ENCODE measurements around the gene HM13. TPM values are rescaled to one million over a fixed set of nuclear protein-coding genes. Genes with fewer than 3 reads are reported as not detected.

Gene HM13
- total and polyA plus RNA-seq, 2 of the 13 experiments (the other 11 are each of a cell fraction or from before 2014, with no cell fraction given): 118 to 243 TPM

DNA sequence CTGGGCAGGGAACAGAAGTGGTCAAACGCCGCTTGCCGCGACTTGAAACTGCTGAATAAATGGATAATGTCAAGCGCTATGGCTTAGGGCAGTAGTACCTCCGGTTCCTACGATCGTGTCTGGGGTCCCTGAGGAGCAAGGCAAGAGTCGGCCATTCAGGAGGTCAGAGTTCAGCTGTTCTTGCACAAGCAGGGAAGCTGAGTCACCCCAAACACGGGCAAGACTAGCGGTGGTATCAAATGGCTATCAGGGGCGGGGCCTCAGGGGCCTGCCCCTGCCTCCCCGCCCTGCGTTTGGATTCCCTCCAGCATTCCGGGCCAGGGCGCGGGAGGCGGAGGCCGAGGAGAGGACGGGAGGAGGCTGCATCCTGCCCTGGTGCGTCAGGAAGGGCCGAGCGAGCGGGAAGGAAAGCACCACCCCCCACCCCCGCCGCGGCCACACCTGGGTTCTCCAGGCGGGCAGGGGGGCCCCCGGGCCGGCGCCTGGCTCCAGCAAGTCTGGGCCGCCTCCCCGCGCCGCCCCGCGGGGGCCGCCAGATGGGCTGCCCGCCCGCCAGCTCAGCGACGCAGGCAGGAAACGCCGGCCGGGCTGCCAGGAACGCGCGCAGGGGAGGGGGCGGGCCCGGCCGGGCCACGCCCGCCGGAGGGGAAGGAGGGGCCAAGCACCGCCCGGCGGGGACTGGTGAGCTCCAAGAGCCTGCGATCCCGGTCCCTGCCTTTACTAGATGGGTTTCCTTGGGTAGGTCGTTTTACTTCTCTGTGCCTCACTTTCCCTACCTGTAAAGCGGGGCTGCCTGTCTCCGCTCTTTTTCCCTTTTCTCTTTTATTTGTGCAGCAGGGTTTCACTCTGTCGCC lies 58.7 kb downstream of the HM13 start (continued):
- TF ChIP-seq, protein P1, sequence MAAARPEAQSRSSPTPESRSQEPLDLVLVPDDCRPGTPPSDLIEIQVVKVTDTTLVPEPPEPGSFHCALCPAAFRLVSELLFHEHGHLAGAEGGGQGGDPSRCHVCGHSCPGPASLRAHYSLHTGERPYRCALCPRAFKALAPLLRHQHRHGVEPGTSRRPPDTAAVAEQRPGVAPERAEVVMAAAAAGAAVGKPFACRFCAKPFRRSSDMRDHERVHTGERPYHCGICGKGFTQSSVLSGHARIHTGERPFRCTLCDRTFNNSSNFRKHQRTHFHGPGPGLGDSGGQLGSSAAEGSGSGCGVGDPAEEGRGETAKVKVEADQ (CRISPR knock-in tag; IDR thresholded peaks at IDR 0.05; ENCODE audit: borderline replicate concordance): peak; percentile 94
- TF ChIP-seq ZNF607 (CRISPR knock-in tag; IDR thresholded peaks at IDR 0.05; ENCODE audit: borderline replicate concordance): no peak; the same call in 1 of the 2 replicates
- TF ChIP-seq, protein P2, sequence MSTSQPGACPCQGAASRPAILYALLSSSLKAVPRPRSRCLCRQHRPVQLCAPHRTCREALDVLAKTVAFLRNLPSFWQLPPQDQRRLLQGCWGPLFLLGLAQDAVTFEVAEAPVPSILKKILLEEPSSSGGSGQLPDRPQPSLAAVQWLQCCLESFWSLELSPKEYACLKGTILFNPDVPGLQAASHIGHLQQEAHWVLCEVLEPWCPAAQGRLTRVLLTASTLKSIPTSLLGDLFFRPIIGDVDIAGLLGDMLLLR (CRISPR knock-in tag; IDR thresholded peaks at IDR 0.05): peak; percentile 78
- TF ChIP-seq KDM5B (CRISPR knock-in tag; IDR thresholded peaks at IDR 0.05; ENCODE audit: borderline replicate concordance): peak; percentile 82; the same call in 1 of the 2 replicates
- TF ChIP-seq AHR (CRISPR knock-in tag; IDR thresholded peaks at IDR 0.05): peak; percentile 84; the same call in 1 of the 2 replicates
- TF ChIP-seq TCF7L2 (IDR thresholded peaks at IDR 0.05; ENCODE audit: low read depth, low read length): no peak
- TF ChIP-seq SNAI1 (CRISPR knock-in tag; IDR thresholded peaks at IDR 0.05; ENCODE audit: borderline replicate concordance): no peak; the same call in none of the 2 replicates
- TF ChIP-seq, protein P3, sequence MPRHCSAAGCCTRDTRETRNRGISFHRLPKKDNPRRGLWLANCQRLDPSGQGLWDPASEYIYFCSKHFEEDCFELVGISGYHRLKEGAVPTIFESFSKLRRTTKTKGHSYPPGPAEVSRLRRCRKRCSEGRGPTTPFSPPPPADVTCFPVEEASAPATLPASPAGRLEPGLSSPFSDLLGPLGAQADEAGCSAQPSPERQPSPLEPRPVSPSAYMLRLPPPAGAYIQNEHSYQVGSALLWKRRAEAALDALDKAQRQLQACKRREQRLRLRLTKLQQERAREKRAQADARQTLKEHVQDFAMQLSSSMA (CRISPR knock-in tag; IDR thresholded peaks at IDR 0.05): peak; percentile 89
- TF ChIP-seq, protein P4, sequence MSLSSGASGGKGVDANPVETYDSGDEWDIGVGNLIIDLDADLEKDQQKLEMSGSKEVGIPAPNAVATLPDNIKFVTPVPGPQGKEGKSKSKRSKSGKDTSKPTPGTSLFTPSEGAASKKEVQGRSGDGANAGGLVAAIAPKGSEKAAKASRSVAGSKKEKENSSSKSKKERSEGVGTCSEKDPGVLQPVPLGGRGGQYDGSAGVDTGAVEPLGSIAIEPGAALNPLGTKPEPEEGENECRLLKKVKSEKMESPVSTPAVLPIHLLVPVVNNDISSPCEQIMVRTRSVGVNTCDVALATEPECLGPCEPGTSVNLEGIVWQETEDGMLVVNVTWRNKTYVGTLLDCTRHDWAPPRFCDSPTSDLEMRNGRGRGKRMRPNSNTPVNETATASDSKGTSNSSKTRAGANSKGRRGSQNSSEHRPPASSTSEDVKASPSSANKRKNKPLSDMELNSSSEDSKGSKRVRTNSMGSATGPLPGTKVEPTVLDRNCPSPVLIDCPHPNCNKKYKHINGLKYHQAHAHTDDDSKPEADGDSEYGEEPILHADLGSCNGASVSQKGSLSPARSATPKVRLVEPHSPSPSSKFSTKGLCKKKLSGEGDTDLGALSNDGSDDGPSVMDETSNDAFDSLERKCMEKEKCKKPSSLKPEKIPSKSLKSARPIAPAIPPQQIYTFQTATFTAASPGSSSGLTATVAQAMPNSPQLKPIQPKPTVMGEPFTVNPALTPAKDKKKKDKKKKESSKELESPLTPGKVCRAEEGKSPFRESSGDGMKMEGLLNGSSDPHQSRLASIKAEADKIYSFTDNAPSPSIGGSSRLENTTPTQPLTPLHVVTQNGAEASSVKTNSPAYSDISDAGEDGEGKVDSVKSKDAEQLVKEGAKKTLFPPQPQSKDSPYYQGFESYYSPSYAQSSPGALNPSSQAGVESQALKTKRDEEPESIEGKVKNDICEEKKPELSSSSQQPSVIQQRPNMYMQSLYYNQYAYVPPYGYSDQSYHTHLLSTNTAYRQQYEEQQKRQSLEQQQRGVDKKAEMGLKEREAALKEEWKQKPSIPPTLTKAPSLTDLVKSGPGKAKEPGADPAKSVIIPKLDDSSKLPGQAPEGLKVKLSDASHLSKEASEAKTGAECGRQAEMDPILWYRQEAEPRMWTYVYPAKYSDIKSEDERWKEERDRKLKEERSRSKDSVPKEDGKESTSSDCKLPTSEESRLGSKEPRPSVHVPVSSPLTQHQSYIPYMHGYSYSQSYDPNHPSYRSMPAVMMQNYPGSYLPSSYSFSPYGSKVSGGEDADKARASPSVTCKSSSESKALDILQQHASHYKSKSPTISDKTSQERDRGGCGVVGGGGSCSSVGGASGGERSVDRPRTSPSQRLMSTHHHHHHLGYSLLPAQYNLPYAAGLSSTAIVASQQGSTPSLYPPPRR (CRISPR knock-in tag; IDR thresholded peaks at IDR 0.05; ENCODE audit: borderline replicate concordance): peak; percentile 89
- no peak for TF ChIP-seq TCF12 (IDR thresholded peaks at IDR 0.05)
- TF ChIP-seq TCF12 (CRISPR knock-in tag; IDR thresholded peaks at IDR 0.05): peak; percentile 97
- peak; percentile 92 for TF ChIP-seq RBM39 (IDR thresholded peaks at IDR 0.05; ENCODE audit: low read depth, low read length, poor library complexity, severe bottlenecking)
- TF ChIP-seq ZNF10 (CRISPR knock-in tag; IDR thresholded peaks at IDR 0.05; ENCODE audit: borderline replicate concordance, low read depth): no peak
- TF ChIP-seq ZNF567 (CRISPR knock-in tag; IDR thresholded peaks at IDR 0.05; ENCODE audit: borderline replicate concordance): no peak
- TF ChIP-seq POLR2G (IDR thresholded peaks at IDR 0.05; ENCODE audit: low read depth, low read length): peak; percentile 90
- peak; percentile 82; the same call in 1 of the 2 replicates for TF ChIP-seq LCORL (IDR thresholded peaks at IDR 0.05)
- peak; percentile 99 for TF ChIP-seq LCORL (CRISPR knock-in tag; IDR thresholded peaks at IDR 0.05)
- no peak; the same call in 1 of the 2 replicates for TF ChIP-seq ZNF839 (CRISPR knock-in tag; IDR thresholded peaks at IDR 0.05; ENCODE audit: borderline replicate concordance)
- TF ChIP-seq, protein P5, sequence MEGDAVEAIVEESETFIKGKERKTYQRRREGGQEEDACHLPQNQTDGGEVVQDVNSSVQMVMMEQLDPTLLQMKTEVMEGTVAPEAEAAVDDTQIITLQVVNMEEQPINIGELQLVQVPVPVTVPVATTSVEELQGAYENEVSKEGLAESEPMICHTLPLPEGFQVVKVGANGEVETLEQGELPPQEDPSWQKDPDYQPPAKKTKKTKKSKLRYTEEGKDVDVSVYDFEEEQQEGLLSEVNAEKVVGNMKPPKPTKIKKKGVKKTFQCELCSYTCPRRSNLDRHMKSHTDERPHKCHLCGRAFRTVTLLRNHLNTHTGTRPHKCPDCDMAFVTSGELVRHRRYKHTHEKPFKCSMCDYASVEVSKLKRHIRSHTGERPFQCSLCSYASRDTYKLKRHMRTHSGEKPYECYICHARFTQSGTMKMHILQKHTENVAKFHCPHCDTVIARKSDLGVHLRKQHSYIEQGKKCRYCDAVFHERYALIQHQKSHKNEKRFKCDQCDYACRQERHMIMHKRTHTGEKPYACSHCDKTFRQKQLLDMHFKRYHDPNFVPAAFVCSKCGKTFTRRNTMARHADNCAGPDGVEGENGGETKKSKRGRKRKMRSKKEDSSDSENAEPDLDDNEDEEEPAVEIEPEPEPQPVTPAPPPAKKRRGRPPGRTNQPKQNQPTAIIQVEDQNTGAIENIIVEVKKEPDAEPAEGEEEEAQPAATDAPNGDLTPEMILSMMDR (CRISPR knock-in tag; IDR thresholded peaks at IDR 0.05): no peak; the same call in 1 of the 2 replicates
- 0 out of 2 replicates have a peak, but pooled peaks have one; percentile 42 for TF ChIP-seq ATF1 (CRISPR knock-in tag; IDR thresholded peaks at IDR 0.05)

Measured in HepG2 (cell line).